WTC11 (cell line): ENCODE data around the gene UCP3.

Source experiments
- ARID4B ChIP-seq: sonication (generic); formaldehyde crosslinking; IDR thresholded peaks from 2 replicates; pipeline ENCODE4 v1.8.0; 2023; ENCODE audit warnings: missing genetic modification reagents, mild to moderate bottlenecking, borderline replicate concordance
- CTCF ChIP-seq: fragments of 200-600 bp; IDR thresholded peaks from 2 replicates; pipeline ENCODE4 v1.8.0; 2022; ENCODE audit warnings: antibody characterized with exemption
- ELF4 ChIP-seq: sonication (generic); formaldehyde crosslinking; IDR thresholded peaks from 2 replicates; pipeline ENCODE4 v1.8.1; 2022; ENCODE audit warnings: low read depth, mild to moderate bottlenecking, moderate library complexity, missing genetic modification reagents
- JUN ChIP-seq: sonication (generic); formaldehyde crosslinking; IDR thresholded peaks from 2 replicates; pipeline ENCODE4 v1.8.0; 2023; ENCODE audit warnings: mild to moderate bottlenecking, missing genetic modification reagents
- NFATC4 ChIP-seq: fragments of 250-450 bp; sonication (Bioruptor Pico); IDR thresholded peaks from 2 replicates; pipeline ENCODE4 v1.9.0; 2021; ENCODE audit warnings: mild to moderate bottlenecking
- RORB ChIP-seq: fragments of 250-450 bp; sonication (Bioruptor Pico); IDR thresholded peaks from 2 replicates; pipeline ENCODE4 v1.9.0; 2021; ENCODE audit warnings: mild to moderate bottlenecking
- ZNF263 ChIP-seq: sonication (generic); formaldehyde crosslinking; IDR thresholded peaks from 2 replicates; pipeline ENCODE4 v1.8.1; 2022; ENCODE audit warnings: low read depth, mild to moderate bottlenecking, moderate library complexity, missing genetic modification reagents

GRCh38 chr11:74017631-74018030, 8.7 kb upstream of the UCP3 start:
- TF ChIP-seq NFATC4, result no peak
- TF ChIP-seq JUN (CRISPR knock-in tag), result no peak
- TF ChIP-seq RORB (CRISPR knock-in tag), result no peak
- no peak for TF ChIP-seq ELF4
- TF ChIP-seq ZNF263, result no peak
- no peak for TF ChIP-seq CTCF
- TF ChIP-seq ARID4B, result no peak
